ENCODE results near the gene EPS8L2.

DNA sequence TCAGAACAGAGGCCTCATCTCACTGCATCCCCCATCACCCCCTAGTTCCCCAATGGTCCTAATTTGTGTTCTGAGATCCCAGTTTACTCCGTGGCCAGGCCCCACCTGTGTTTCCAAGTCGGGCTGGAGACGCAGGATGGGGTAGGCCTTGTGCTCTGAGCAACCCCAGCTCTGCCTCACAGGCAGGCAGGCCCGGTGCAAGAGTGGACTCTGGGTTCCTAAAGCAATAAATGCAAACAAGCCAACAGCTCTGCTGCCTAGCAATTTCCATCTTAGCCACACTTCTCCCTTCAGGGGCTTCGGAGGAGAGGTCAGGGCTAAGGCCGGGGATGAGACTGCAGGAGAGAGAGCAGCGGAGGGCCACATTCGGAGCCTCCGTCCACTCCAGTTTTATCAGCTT lies 2.5 kb upstream of the EPS8L2 start:
- TF ChIP-seq POLR2A (IDR thresholded peaks at IDR 0.05; ENCODE audit: low read depth, low read length) (no peak), TAF1 (IDR thresholded peaks at IDR 0.05; ENCODE audit: borderline replicate concordance, low read depth, low read length) (no peak)

All from GM12892 (cell line).